Esophagus mucosa (tissue), 1 donor: ENCODE data around the gene PIGO. TPM values are rescaled to one million over a fixed set of nuclear protein-coding genes. Genes with fewer than 3 reads are reported as not detected.

Source experiments
- ATAC-seq: fragments of 200-7000 bp; cut with Tn5 transposase; one replicate; pipeline ENCODE4 v1.9.1; 2020
- total RNA-seq: library from RNA; stranded (reverse); gene quantifications from one replicate; pipeline ENCODE4 v1.2.4, GENCODE V29; 2023
- donor health status: DM: yes; HTN: yes; CAD: no.

The PIGO gene
- total RNA-seq: 22.8 TPM

DNA sequence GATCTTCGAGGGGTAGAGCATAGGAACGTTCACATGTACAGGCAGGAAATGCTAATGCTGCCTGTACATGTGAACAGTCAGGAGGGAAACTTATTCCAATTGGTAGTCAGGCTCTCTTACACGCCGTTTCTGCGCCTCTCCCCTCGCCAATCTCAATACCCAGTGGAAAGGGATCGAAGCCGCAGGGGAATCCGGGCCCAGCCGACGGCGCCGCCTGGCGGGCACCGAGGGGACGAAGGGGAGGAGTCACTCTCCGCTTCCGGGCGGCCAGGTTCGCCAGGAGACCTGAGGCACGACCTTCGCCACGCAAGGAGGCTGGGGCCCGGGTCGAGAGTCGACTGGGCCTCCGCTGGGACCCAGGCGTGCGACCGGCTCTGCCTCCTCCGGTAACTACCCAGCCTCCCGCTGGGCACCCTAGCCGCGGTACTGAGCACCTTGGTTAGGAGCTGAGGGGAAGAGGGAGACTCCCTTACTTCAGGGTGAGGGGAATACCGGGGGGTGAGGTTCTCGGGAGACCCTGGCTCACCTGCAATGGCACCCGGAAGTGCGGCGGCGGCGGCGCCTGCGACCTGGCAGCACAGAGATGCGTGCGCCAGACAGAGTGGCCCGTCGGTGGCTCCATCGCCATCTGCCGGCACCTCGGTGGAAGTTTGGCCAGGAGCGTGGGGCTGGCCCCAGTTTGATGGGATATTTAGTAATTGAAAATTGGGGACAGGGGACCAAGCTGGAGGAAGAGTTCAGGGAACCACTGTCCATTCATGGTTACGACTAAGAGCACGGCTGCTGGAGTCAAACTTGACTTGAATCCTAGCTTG is at the start of gene PIGO:
PIGO (minus strand) TSS at position 557 of the 815 bp plus-strand sequence. CDS start 1,026 bp downstream, outside the sequence.
- peak; percentile 90 for ATAC-seq

DNA sequence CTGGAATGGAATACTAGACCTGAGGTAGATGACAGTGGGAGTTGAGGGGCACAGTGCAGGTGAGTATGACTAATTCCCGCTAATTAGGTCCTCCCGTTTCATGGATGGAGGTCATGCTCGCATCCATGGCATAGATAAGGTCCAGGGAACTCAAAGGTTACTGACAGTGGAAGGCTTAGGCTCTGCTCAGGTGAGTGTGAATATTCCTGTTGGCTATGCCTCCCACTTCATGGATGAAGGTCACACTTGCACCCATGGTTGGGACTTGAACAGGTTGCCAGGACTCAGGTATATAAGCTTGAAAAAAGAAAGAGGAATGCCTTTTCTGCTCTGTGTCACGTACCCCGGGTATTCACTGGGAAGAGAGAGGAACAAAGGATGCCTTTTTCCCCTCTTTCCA is 45.6 kb upstream of the PIGO start:
- no peak for ATAC-seq

DNA sequence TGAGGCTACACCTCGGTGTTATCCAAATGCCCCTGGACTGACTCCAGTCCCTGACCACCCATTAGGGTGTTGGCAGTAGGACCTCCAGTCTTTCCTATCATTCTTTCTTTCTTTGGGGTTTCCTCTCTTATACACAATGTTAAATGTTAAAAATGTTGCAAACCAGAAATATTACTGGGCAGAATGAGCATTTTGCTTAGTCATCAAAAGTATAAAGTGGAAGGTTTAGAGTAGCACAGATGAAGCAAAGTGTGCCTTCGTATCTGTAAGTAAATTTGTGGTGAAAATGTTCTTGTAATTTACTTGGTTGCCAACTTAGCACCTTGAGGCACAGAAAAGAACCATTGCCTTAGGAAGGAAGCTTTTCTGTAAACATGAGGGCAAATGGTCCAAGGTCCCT is 43.7 kb upstream of the PIGO start:
- ATAC-seq: no peak

DNA sequence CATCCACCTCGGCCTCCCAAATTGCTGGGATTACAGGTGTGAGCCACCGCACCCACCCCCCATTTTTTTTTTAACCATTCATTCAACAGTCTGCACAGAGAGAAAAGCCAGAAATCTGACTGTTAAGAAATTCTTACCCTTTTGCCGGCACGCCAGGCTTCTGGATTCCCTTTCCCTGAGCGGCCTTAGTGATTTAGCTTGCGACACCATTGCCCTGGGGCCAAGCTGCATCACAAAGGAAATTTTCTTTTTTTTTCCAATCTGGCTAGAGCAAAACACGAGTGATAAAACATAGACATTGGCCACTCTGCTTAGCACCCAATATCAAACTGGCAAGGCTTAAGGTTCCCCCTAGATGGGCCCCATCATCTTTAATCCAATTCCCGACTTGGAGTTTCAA is 40.5 kb upstream of the PIGO start:
- ATAC-seq: no peak

DNA sequence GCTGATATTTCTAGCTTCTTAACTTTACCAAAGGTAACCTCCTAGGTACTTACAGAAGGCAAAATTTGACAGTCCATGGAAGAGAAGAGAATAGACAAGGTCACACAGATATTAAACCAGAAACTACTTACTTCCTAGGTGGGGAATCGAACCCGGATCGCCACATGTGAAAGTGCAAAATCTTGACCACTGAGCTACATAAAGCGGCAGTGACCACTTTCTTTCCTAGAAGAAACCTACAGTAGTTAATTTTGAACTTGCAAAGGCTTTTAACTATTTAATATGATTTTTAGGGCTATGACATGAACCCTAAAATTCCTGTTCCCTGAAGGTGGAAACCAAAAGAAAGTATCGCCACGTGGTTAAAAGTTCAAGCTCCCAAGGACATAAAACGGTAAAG is 39.6 kb upstream of the PIGO start:
- no peak for ATAC-seq

DNA sequence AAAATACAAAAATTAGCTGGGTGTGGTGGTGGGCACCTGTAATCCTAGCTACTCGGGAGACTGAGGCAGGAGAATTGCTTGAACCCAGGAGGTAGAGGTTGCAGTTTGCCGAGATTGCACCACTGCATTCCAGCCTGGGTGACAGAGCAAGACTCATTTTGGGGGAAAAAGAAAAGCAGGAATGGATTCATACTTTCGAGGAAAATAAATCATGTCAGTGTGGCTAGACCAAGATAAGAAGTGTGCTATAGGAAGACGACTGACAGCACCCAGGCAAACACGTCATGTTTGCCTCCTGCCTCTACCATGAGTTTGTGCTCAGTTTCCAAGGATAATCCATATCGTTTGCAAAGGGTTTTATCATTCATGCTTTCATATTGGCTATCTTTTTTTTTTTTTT is 38.5 kb upstream of the PIGO start:
- no peak for ATAC-seq

DNA sequence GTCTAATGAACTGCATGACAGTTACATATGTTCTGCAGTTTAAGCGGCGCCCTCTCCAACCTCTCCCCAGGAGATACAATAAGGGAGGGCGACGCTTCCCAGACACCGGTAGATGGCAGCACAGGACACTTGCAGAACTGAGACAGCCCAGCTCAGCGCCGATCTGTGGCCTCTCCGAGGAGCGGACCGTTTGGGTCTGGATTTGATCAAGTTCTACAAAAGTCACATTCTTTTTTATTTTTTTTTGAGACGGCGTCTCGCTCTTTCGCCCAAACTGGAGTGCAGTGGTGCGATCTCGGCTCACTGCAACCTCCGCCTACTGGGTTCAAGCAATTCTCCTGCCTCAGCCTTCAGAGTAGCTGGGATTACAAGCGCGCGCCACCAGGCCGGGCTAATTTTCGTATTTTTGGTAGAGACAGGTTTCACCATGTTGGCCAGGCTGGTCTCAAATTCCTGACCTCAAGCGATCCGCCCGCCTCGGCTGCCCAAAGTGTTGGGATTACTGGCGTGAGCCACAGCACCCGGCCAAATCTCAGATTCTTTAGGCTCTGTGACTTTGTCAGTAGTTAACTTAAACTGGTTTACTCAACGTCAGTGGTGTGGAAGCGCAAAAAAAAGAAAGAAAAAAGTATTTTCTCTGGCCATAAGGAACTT is 20.6 kb upstream of the PIGO start:
- ATAC-seq: peak; percentile 66

DNA sequence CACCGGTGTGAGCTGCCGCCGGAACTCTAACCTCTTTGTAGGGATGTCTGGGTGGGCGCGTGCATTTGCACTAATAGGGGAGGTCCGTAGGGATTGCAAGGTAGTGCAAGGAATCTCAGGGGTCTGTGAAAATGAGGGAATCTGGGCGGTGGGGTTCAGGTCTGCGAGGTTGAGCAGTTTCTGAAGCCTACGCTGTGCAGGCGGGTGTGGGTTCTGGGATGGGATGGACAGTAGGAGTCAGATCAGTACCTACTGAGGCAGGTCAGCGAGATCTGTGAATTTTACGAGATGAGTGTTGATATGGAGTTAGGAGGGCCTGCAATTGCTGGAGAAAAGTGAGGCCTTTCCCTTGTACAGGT is 20.1 kb upstream of the PIGO start:
- no peak for ATAC-seq

DNA sequence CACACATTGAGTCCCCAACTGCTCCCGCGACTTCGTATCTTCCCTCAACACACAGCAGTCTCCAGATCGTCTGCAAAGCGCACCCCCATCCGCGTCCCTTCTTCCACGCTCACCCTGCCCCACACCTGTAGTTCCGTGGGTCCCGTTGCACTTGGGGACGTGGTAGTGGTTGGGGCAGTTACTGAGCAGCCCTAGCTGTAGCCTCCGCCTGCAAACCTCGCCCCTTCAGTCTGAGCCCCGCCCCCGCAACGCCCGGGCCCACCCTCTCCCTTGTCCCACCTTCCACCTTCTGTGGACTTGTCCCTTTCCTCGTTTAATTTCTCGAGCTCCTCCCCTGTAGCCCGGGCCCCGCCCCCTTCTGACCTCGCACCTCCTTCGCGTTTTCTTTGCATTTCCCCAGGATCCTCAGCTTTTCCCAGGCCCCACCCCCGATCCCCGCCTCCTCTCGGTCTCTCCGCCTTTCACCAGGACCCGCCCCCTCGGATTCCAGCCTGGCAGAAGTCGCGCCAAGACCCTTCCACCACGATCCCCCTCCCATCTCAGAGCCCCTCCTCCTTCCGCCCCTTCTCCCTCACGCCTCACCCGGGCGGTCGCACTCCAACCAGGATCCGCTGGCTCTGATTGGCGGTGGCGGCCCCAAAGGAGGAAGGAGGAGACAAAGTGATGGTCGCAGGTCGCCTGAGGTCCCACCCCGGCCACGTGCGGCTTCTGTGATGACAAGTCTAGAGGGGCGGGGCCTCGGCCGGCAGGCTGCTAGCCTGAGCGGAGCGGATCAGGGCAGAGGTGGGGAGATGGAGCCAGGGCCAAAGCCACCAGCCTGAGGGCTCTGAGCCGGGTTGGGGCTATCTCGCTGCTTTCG is 19.5 kb upstream of the PIGO start, which contains the start of gene ATOSB:
ATOSB (minus strand) TSS at position 183 of the 859 bp plus-strand sequence. CDS start 7,588 bp downstream, outside the sequence.
- peak; percentile 71 for ATAC-seq

DNA sequence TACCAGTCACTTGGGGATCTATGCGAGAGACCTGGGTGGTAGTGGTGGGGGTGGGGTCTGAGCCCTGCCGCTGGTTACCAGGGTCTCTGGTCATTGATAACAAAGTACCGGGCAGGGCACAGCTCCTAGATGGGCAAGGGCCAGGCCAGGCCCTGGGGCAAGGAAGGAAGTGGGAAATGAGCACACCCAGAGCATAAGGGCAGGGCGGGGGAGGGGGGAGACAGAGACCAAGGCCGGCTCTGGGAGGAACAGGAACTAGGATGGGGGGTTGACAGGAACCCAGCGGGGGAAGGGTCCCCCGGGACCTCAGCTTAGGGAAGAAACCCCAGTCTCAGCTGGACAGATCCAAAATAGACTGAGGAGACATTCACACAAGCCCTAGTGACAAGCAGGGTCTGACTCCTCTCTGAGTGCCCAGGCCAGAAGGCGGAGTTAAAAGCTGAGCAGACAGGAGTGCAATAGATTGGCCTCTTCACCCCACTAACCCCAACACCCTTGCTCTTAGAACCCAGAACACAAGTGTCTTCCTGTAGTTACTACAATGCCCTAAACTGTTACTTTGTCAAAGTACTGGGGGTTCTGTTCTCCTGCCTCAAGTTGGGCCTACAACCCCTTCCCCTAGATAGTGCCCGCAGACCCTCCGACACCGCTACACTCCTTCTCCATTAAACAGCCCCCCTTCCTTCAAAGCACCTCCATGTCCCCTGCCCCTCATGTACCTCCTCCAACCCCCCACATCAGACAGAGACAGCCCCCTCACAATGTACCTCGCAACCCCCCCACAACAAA is 18.6 kb upstream of the PIGO start:
- ATAC-seq: no peak

DNA sequence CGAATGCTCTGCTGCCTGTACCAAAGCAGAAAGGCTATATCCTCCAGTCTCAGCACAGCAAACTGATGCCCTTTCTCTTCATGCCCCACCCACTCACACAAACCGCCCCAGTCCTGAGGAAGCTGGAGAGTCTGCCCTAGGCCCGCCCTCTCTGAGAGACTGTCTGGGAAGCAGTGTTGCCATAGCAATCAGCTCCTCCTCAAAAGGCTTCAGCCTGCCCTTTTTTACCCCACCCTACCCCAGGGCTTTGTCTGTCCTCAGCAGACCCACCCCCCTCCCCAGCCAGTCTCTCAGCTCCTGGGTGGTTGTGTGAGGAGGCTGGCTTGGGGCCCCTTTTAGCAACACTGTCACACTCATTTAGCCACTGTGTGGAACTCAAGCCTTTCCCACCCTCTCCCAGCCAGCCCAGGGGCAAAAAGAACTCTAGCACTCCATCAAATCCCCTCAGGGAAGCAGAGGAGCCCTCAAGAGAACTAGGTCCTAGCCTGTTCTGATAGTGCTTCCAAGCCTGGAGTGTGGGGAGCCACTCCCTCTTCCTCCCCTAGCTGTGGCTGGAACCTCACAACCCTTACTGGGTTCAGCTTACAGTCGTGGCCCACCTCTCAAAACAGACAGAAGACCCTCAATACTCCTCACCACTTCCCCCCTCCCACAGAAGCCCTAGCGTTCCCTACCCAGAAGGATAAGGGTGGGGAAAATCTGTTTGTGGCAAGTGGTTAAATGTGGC is 17.9 kb upstream of the PIGO start:
- peak; percentile 53 for ATAC-seq

DNA sequence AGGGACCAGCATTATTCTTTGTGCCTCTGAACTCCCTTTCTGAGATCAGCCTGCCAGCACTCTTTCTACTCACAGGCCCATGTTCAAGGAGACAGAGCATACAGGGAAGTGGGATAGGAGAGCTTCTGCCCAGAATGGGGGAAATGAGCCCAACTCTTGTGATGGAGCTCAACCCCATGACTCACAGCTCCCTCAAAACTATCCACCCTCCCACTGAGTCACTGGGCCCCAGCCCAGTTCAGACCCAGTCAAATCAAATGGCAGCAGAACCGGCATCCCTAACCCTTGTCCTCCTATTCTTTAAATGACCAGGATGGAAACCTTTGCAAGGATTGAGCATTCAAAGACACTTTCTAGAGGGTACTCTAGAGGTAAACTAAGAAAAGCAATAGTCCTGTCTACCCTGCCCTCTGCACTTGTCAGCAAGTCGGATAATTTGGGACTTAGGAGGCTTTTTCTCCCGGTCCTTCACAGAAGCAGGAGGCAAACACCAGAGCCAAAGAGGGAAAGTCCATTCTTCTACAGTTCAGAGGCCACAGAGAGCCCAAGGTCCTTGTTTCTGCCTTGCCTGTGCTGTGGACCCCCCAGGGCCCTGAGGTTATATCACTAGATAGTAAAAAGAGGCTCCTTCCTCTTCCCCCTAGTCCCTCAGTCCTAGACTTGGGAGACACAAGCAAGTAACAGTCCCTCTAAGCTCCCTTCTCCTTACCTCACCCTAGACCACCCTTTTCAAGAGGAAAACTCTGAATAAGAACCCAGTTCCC is 16.0 kb upstream of the PIGO start:
- peak; percentile 4 for ATAC-seq

DNA sequence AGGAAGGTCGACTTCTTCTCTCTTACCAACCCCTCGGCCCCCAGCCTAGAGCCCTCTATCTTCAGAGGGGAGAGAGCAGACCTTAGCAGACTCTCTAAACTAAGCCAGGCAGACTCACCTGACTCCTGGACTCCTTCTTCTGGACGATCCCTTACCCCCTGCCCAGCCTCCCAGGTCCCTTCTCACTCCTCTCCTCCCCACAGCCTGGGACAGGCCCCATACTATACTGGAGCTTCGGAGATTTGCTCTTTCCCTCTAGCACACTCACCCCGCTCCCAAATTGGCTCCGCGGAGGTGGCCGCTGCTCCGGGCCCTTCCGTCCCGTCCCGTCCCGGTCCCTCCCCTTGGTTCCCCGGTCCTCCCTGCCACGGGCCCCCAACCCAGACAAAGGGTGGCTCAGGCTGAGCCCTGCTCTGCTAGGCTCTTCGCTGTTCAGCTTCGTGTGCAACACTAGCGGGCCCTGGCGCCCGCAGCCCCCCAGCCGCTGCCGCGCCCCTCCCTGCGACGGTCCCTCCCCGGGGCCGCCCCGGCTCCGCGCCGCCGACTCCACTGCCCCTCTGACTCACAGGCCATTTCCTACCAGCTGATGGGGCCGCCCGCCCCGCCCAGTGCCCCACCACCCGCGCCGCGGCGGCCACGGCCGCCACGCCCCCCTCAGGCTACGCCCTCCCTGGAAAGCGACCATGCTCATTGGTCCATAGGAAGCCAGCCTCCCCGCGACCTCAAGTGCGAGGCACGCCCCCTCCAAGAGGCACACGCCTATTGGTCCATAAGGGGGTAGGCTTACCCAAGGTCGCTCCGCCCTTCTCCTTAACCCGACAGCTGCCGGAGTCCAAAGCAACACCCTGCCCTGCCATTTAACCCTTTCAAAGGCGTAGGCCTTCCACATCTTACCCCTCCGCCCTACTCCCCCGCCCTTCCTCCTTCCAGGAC is 14.9 kb upstream of the PIGO start:
- ATAC-seq: peak; percentile 85

DNA sequence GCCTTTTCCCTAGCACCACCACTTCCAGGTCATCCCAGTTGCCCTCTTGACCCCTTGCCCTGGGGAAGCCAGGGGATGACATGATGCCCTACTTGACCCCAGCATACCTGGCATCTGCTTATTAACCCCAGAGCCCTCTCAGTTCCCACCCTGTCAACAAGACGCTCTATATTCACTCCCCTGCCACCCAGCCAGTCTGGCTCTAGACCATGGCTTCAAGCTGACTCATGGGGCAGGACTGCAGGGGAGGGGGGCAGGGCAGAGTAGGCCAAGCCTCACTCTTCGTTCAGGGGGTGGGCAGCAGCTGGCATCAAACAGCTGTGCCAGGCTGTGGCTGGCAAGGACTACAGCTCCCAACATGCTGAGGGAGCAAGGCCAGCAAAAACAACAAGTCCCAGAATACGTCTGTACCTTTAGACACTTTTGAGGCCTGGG is 14.0 kb upstream of the PIGO start:
- no peak for ATAC-seq

DNA sequence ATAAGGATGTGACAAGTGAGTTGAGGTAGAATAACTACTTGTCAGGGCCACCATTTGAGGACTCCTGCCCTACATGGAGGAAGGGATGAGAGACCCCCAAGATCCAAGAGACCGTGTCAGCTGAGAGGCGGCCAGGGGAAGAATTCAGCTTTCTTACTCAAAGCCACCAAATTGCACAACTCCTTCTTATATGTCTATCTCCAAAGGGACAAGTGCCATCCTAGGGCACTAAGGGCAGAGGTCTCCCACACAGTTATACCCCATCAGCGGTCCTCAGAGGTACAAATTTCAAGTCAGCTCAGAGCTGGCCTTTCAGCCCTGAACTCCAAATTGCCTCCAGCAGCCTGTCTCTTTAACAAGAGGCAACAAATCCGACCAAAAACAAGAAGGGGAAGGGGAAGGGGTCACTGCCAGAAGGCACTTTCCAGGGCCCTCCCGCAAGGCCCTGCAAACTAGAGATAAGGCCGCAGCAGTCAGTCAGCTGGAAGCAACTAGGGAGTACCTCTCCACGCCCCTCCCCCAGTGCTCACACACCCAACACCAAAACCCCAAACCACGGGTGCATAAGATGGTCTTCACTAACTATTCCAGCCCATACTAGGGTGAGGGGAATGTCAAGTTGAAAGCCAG is 12.7 kb upstream of the PIGO start:
- ATAC-seq: no peak

DNA sequence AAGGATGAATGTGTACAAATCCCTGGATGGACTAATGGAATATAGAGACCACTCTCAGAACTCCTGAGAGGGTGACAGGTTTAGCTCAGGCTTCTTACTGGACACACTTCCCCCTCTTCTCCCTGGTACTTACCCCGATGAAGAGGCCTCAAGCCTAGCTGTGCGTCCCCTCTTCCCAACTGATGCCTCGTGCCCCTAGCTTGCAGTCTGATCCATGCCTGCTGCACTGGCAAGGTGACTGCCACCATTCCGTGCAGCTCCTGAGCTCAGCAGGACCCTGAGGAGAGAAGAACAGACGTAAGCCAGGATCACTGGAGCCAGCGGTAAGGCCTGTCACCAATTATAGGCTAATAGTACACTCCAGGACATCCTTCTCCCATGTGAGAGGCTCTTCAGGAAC is 12.1 kb upstream of the PIGO start:
- no peak for ATAC-seq

DNA sequence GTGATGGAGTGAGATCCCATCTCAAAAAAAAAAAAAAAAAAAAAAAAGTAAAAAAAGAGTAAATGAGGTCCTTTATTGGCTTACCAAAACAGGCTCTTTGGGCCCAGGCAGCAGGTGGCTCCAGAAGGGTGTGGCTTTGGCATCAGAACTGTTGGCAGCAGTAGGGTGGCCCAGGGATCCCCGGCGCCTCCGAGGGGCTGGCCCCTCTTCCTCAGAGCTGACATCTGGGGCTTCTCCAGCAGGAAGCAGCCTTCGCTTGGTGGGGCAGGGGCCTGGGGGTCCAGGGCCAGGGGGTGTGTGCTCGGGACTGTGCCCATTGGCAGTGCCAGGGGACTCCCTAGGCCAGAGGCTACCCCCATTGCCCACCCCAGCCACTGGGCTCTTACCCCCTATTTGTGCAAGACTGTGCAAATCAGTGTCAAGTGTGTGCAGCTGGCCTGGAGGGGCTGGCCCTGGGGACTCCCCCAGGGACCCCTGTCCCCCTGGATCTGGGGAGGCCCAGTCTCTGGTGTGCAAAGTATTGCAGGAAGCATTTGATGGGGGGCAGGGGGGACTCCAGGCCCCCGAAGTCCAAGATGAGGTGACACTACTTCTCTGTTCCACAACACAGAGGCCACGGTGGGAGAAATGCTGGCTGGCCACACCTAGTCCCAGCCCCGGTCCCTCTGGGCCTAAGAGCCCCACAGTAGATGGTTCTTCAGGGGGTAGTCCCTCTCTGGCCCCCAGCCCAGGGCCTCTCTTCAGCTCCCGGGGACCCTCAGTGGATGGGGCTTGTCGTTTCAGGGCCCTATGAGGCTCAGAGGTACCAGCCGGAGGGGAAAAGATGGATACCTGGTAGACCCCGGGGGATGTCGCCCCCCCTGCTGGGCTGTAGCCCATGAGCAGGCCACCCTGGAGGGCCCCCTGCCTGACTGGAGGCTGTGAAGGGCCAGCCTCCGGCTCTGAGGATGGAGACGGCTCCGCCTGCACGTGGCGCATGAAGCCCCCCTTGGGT is 11.2 kb upstream of the PIGO start:
- ATAC-seq: no peak

DNA sequence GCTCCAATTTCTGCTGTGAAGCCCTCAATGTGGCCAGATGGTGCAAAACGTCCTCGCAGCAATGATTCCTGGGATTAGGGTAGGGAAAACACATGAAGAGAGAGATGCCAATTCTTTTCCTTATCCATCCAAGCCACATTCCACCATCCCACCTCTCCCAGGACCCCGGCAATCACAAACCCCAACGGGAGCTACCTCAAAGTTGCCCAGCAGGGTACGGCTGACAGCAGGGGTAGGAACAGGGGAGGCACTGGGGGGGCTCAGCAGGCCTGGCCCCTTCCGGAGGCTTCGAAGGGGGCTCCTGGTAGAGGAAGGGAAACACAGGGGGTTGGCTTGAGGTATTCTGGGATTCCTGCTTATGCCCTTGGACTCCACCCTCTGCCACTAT is 9.9 kb upstream of the PIGO start:
- no peak for ATAC-seq
